ENCODE data around the gene CHRM2.
"Not testable (repeated sequence)": the region's sequence is repeated elsewhere in the genome, so short reads cannot be mapped to it uniquely, and the experiment has no call there.

CHRM2 gene

DNA sequence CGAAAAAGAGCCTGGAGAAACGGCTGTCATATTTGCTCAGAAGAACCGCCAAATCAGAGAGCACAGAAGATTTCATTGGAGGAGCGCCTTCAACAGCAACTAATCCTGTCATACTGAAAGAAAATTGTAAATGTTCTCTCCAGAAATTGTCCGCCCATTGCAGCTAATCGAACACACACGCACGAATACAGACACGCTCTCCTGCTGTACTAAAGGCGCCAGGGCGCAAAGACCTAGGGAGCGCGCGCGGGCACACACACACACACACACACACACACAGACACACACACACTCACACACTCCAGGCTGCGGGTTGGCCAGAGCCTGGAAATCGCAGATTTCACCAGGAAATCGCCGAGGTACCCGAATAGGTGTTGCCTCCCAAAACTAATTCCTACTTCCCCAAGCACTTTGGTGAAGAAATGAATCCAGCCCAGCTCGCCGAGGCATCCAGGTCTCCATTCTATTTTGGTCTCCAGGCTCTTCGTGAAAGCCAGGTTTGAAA is at the start of gene CHRM2:
Gene CHRM2 (plus strand): TSS at position 157 of the 505 bp plus-strand sequence. CDS start 146,214 bp downstream, outside the sequence.
- in situ Hi-C loops (cut with MboI; ENCODE audit: low sequenced_read_pairs), result no loop called here

DNA sequence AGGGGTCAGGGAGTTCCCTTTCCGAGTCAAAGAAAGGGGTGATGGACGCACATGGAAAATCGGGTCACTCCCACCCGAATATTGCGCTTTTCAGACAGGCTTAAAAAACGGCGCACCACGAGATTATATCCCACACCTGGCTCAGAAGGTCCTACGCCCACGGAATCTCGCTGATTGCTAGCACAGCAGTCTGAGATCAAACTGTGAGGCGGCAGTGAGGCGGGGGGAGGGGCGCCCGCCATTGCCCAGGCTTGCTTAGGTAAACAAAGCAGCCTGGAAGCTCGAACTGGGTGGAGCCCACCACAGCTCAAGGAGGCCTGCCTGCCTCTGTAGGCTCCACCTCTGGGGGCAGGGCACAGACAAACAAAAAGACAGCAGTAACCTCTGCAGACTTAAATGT is 37.1 kb upstream of the CHRM2 start:
- in situ Hi-C loops (cut with MboI; ENCODE audit: low sequenced_read_pairs), result not testable (repeated sequence)

DNA sequence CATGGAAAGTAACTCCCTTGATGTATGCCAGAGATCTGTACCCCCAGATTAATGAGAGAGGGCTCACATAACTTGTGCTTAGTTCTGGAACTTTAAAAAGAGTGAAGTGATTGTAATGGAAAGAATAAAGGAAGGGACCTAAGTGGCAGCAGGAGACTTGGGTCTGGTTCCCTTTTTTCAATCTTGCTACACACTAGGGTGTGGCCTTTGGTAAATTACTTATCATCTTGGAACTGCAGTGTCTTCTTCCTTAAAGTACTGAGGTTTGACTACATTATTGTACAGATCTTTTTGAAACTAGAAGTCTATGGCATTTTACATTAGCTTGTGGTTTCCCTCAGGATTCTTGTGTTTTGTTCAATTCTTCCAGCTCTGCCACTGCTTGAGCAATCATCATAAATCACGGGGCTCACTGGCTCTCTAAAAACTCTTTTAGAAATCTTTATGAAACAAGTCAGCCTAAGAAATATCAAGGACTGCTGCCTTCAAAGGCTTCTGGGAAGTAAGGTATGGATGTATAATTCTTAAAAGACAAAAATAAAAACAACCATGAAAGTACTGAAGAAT is 22.5 kb upstream of the CHRM2 start:
- in situ Hi-C loops (cut with MboI; ENCODE audit: low sequenced_read_pairs), result no loop called here

DNA sequence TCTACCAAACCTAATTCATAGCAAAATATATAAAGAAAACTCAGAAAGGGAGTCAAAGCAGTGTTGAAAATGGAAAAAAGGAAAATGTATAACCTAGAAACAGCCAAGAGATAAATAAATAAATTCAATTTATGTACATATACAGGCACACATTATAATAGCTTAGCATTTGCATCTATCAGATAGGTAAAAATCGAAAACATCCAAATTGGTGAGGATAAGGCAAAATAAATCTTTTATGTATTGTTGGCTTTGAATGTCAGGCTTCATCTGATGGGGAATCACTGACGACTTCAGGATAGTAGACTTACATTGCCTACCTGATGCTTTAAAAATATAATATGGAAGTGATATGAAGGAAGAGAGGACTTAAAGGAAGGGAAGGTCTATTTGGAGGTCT is 20.6 kb upstream of the CHRM2 start:
- in situ Hi-C loops (cut with MboI; ENCODE audit: low sequenced_read_pairs), result no loop called here

DNA sequence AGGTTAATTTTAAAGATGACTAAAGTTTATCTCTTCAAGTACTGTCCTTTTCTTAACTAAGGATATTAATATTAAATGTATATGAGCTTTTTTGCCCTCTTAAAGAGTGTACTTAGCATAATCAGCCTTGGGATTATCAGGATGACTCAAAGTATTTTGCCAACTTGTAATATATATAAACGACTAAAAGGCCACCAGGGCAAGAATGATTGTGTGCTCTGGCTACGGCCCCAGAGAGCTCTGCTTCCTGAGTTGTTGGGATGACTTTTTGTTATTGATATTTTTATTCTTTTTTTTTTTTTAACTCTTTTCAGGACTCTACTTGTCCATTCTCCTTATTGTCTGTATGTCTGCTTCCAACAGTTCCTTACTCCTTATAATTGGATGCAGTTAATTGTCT is 14.8 kb upstream of the CHRM2 start:
- in situ Hi-C loops (cut with MboI; ENCODE audit: low sequenced_read_pairs), result no loop called here

DNA sequence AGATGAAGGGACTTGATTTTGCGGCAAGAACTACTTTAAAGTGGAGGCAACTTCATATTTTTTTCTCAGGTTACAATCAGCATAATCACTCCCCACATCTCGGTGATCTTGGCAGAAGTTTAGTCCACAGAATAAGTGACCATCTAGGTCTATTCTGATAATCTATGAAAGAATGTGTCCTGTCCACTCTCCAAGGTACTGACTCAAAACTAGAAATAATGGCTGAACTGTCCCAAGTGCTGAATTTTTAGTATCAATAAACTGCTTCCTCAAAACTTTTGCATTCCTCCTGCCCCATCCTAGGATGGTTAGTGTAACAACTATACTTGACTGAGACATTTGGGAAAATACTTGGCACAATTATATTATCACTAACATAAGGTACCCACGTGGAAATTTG is 10.9 kb upstream of the CHRM2 start:
- in situ Hi-C loops (cut with MboI; ENCODE audit: low sequenced_read_pairs), result no loop called here

DNA sequence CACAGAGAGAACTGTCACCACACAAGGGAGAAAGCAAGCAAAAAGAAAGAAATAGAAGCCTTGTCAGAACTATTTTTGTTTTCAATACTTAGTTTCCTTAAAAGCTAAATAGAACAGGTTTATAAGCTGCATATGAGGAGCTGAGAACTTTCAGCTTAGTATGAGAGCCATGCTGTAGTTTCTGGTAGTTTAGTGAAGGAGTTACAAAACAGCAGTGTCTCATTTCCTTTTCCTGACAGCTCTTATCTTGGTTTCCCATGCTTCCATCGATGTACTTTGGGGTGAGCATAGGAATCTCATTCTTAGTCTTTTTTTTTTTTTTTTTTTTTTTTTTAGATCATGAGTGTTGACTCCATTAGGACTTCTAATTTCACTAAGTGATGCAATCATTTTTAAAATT is 8.6 kb upstream of the CHRM2 start:
- in situ Hi-C loops (cut with MboI; ENCODE audit: low sequenced_read_pairs), result no loop called here

DNA sequence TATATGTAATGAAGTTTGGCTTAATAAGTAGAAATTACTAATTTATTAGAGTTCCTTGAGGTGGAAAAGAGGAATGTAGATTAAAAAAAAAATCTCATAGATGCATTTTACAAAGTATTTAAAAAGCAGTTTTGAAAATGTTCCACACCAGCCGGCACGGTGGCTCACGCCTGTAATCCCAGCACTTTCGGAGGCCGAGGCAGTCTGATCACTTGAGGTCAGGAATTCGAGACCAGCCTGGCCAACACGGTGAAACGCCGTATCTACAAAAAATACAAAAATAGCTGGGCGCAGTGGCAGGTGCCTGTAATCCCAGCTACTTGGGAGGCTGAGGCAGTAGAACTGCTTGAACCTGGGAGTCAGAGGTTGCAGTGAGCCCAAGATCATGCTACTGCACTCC is 3.2 kb upstream of the CHRM2 start:
- in situ Hi-C loops (cut with MboI; ENCODE audit: low sequenced_read_pairs), result no loop called here

DNA sequence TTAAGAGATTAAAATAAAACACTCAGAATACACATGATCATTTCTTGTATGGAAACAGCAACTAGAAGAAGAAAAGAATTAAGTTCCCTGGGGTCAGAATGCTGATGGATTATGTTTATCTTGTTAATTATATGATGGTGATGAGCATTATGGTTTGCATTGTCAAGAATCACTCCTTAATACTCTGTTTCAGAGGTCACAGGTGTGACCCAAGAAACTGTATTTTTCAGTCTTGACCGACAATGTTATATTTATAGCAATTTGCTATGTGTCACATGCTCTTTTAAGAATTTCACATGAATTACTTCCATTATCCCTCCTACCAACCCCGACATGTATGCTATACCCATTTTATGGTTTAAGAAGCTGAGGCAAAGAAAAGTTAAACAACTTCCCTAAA is 2.7 kb upstream of the CHRM2 start:
- in situ Hi-C loops (cut with MboI; ENCODE audit: low sequenced_read_pairs), result no loop called here

DNA sequence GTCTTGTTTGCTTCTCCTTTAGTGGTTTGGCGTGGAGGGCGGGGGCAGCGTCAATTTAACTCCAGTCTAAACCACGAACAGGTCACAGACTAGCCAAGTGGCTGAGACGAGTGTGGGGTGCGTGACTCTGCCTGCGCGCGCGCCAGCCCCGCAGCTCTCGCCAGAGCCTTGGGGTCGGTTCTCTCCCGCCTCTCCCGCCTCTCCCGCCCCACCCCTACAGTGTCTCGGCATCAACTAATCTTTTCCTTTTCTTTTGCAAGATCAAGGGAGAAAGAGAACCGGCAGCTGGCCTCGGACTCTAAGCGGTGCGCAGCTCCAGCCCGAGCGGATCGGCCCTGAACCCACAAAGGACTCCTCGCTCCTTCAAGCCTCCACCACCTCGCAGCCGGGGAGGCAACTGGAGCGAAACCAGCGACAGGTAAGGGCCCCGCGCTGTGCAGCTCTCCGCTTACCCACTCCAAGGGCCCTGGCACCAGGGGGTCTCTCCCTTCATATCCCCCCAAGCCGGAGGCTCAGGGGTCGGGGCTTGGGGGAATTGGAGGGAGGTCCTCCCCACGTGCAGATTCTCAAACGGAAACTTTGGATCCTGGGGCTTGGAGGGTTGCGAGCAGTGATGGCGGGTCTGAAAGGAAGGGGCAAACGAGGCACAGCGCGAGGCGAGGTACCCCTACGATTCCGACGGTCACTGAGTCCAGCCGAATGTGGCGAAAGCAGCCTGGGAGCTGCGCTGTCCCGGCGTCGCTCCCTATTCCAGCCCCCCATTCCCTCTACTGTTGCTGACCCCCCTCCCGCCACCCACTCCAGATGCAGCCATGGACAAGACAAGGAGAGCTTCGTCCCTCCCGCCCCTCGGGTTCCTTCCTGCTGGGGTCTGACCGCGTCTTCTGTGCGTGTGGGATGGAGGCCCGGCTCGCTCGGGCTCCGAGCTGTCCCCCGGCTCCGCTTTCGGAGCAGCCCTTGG is 829 bp downstream of the CHRM2 start:
- in situ Hi-C loops (cut with MboI; ENCODE audit: low sequenced_read_pairs), result no loop called here

DNA sequence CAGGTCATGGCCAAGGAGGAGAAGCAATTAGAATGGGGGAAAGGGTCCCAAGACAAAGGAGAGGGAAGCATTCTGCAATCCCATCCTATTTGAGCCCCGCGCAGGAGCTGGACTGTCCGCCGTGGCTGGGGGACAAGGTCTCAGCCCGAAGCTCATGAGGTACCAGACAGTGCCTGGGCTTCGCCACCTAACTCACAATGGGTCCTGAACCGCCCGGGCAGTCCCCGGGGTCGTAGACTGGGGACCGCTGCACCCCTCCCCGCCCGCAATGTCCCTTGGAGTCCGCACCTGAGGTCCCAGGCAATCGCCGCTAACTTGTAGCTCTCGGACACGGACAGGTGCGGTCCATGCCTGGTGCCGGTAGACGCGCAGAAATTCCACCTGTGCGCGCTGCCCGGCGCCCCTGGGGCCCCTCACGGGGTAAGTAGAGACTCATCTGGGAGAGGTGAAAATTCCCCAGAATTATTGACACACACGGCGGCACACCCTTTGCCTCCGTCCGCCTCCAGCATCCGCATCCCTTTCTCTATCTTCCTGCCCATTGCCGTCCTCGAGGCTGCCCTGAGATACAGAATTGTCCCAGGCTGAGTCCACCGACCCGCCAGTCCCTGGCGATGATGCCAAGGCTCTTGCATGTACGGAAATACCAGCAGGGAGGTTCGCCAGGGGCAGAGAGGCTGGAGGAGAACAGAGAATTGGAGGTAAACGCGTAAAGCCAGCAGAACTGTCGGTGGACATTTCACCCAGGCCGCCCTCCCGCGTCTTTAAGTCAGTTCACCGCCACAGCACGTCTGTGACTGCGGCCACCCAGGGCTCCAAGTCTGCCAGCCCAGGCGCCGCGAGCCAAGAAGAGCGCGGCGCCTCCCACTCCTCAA is 1.8 kb downstream of the CHRM2 start:
- in situ Hi-C loops (cut with MboI; ENCODE audit: low sequenced_read_pairs), result no loop called here

DNA sequence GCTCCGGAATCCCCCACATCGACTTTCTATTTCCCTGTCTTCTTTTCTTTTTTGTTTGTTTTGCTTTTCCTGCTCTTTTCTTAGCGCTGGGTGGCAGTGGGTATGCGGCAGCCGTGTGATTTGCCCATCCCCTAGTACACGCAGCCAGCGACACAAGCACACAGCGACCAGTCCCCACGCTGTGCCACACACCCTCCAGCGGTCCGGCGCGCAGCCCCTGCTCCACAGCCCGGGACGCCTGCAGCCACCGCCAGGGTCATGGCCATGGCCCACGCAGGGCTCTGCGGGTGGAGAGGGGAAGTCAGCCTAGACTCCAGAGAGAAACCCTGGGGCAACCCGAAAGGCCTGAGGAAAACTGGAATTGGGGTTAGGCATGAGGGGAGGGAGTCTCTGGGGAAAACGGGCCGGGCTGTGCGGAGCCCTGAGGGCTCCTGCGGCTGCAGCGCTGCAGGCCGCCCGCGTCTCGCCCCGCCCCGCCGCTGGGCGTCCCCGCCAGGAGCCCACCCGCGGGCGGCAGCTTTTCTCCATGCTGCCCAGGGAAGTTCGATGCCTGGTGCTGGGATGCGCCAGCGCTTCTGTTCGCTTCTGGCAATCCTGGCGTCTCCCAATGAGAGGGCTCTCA is 2.5 kb downstream of the CHRM2 start:
- in situ Hi-C loops (cut with MboI; ENCODE audit: low sequenced_read_pairs), result no loop called here

DNA sequence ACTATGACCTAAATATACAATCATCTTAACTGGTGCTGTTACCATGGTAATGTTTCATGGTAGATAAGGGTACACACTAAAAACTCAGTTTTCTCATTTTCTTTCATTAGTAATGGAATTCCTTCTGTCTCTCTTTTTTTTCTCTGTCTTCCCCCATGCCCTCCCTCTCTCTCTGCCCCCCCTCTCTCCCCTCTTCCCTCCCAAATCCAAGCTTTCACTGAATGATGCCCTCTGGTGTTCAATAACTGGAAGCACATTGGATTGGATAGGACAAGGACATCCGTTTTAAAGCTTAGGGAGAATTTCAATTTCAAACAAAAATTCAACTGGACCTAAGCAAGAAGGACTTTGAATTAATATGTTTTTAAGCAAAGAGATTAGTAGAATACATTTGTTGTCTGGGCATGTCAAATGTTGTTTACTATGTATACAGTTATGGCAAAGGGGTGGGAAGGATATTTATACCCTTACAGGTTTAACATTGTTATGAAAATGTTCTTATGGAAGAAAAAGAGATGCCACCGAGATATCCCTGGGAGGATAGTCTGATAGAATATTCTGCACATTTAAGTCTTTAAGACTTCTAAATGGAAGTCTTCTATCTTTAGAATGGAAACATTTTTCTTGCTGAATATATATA is 6.1 kb downstream of the CHRM2 start:
- in situ Hi-C loops (cut with MboI; ENCODE audit: low sequenced_read_pairs), result no loop called here

DNA sequence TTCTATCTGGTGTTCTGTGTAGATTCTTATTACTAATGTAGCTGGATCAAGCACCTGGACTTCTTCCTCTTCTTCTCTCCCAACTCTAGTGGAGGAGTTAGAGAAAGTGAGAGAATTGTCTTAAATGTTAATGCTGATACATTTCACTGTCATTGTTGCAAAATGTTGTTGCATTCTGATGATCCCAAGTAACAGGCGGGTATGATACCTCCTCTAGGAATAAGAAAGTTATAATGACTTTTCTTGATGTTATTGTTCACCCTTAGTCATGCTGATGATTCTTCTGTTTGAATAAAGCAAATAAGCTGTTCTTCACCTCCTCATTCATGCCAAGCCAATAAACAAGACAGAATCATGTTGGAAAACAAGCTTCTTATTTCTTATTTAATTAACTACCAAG is 9.1 kb downstream of the CHRM2 start:
- in situ Hi-C loops (cut with MboI; ENCODE audit: low sequenced_read_pairs), result no loop called here

DNA sequence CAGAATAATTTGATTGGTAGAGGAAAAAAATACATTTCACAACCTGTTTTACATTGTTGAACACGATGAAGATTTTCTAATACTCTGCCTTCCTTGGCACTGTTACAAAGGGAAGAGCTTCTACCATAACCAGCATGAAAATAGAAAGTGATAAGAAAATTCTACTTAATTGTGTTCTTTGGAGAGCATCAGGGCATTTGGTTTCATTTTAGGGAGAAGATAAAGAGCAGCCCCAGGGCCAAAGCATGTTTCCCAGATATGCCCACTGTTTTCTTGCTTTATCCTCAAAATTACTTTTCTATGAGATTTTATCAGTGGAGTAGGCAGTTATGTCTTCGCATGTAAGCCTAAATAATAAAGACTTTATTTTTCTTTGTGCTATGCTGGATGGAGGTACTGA is 9.5 kb downstream of the CHRM2 start:
- in situ Hi-C loops (cut with MboI; ENCODE audit: low sequenced_read_pairs), result no loop called here

DNA sequence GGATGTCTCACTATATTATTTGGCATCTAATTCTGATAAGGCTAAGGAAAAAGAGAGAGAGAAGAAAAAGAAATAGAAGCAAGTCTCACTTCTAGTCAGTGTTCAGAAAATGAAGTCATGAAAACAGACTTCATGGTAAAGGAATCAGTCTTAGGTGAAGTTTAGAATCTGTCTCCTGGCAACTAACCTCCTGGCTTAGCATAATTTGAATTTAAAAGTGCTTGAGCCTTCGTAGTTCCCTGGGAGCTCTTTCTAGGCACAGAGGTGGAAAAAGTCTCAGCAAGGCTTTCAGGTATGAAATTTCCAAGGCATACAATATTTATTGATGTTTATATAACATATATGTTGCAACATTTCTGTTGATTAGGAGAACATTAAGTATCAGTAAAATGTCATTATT is 10.4 kb downstream of the CHRM2 start:
- in situ Hi-C loops (cut with MboI; ENCODE audit: low sequenced_read_pairs), result no loop called here

DNA sequence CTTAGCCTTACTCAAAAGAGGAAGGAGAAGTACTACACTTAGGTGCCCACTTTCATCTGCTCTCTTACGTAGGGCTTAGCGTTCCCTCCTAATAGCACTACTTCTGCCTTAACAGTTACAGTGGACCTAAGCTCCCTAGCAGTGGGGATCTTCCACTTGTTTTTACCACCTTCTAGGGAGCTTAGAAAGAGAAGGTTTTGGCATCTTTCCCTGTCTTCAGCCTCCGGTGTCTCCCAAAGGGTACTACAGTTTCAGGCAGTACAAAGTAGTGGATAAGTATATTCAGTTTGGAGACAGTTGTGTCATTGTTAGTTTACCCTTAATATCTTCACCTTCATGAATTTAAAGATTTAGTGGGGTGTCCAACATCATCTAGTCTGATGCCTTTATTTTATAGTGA is 14.6 kb downstream of the CHRM2 start:
- in situ Hi-C loops (cut with MboI; ENCODE audit: low sequenced_read_pairs), result no loop called here

DNA sequence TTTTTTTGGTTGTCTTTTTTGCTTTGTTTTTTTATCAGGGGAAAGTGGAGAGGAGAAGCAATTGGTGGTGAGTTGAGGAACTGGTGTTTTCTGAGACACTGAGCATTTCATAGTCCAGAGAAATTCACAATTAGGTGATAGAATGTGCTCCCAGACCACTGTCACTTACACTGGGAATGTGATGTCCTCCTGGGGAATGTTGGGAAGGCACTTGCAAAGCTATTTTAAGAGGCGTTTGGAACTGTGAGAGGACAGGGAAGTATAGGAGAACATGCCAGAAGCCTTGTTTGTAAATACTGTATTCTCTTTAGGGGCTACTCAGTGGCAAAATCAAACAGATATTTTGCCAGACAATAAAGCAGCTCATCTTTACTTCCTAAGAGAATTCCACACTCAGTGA is 16.0 kb downstream of the CHRM2 start:
- in situ Hi-C loops (cut with MboI; ENCODE audit: low sequenced_read_pairs), result no loop called here

DNA sequence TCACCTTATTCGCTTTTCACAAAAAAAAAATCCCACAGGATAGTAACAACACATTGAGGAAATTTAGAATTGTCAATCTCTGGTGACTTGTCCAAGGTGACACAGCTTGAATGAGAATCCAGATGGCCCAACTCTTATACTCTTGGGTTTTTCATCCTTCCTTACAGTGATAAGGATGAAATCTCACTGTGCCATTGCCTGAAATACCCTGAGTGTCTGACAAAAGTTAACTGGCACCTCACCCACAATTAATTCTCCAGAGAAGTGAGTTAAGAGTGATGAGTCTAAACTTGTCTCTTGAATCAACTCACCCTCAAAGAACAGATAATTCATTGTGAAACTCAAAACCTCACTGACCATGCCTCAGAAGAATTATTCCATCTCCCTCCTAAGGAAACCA is 18.9 kb downstream of the CHRM2 start:
- in situ Hi-C loops (cut with MboI; ENCODE audit: low sequenced_read_pairs), result no loop called here

DNA sequence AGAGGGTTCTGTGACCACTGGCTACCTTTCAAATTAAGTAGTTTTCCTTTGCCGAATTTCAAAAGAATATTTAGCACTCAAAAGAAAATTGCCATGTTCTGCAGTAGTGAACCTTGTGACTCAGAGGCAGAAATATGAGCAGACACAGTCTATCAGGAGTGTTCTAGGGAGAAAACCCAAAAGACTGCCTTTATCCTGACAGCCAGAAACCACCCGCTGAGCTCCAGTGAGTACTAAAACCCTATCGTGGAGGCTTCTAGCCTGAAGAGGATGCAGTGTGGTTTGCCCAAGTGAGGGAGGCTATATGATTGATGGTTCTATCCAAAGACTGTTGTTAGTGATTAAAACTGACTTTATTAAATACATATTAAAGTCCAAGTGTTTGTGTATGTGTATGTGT is 21.9 kb downstream of the CHRM2 start:
- in situ Hi-C loops (cut with MboI; ENCODE audit: low sequenced_read_pairs), result no loop called here

Measured in hTERT RPE-1 (cell line).